ENCODE data around the gene BFAR.
"Not testable (repeated sequence)": the region's sequence is repeated elsewhere in the genome, so short reads cannot be mapped to it uniquely, and the experiment has no call there.

The BFAR gene

DNA sequence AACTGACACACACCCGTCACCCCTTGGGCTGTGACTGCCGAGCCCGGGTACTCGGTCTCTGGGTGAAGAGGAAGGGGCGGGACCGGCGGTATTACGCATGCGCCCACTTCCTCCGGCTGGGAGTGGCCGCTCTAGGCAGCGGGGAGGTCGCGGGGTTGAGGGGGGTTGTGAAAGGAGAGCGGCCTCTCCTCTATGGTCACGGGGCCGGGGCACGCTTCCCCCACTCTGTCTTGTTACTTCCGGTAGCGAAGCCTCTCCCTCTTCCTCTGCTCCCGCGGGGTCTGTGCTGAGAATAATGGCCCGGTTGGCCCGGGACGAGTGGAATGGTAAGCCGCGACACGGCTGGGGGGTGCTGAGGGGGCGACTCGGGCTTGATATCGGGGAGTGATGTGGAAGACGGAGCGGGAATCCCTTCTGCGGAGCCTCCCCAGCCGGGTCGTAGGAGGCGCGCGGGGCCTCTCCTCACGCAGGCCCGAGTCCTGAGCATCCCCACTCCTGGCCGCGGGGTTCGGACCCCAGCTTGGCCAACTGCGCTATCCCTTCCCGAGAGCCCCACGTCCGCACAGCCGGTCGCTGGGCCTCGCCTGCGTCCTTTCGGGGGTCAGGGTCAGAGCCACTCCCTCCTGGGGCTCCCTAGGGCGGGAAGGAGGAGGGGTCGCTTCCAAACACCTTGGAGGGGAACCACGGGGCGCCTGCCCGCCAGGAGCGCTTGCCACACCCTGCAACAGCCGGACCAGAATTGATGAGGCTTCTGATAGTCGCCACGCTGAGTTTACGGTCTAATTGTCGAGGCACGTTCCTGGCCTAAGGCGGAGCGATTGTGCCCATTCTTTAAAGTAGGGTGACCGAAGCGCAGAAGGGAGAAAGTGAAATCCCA lies at the start of gene BFAR:
Gene BFAR, plus strand, starts transcription at position 259 of the 877 bp plus-strand sequence. CDS start 11,396 bp downstream, outside the sequence.
- peak; percentile 88 to 91 for DNase-seq

DNA sequence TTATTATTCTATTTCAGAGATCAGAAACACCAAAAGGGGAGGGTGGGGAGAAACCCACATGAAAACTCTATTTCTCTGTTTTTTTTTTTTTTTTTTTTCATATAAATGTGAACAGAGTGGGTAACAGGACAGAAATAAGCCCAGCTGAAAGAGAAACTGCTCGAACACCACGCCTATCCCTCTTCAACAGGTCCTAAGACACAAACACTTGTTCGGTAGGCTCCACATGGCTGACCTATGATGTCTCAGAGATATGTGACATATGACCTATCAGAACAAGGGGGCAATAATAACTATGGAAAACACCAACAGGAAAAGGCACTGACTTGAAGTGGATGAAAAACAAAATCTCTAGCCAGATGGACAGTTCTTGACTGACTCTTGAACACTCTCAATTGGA lies 47.5 kb upstream of the BFAR start:
- no peak for DNase-seq

- DNase-seq, result no peak
These were observed 46.0 kb upstream of the BFAR start for GRCh38 chr16:14586637-14587305.

- DNase-seq, result peak; percentile 11 to 15
These were observed 32.6 kb upstream of the BFAR start for GRCh38 chr16:14600164-14600563.

- DNase-seq, result no peak
These were observed 30.2 kb upstream of the BFAR start for GRCh38 chr16:14602443-14602963.

GRCh38 chr16:14606102-14606501 lies 26.6 kb upstream of the BFAR start:
- DNase-seq, result no peak

GRCh38 chr16:14608111-14608566 lies 24.6 kb upstream of the BFAR start:
- DNase-seq, result no peak

GRCh38 chr16:14608604-14609003 lies 24.1 kb upstream of the BFAR start:
- no peak for DNase-seq

- DNase-seq, result no peak
These were observed 23.0 kb upstream of the BFAR start for GRCh38 chr16:14609716-14610115.

DNA sequence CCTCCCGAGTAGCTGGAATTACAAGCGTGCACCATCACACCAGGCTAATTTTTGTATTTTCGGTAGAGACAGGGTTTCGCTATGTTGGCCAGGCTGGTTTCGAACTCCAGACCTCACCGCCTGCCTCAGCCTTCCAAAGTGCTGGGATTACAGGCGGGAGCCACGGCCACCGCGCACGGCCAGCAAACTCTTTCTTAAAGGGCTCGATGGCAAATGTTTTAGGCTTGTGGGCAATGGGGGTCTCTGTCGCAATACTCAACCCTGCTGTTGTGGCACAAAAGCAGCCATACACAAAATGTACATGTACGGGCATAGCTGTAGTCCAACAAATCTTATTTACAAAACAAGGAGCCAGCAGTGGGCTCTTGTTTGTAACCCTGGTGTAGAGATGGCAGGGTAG lies 21.1 kb upstream of the BFAR start:
- DNase-seq, result no peak

GRCh38 chr16:14613991-14614390 lies 18.8 kb upstream of the BFAR start:
- DNase-seq, result no peak

DNA sequence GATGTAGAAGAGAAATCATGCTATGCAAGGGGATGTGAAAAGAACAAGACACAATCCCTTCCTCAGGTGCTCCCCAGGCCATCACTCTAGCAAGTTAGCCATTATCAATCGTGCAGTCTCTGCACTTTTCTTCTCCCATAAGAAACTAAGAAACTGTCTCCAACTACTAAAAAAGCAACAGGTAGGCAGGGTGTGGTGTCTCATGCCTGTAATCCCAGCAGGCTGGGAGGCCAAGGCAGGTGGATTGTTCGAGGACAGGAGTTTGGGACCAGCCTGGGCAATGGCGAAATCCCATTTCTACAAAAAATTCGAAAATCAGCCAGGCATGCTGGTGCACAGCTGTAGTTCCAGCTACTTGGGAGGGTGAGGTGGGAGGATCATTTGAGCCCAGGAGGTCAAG lies 16.5 kb upstream of the BFAR start:
- no peak for DNase-seq

DNA sequence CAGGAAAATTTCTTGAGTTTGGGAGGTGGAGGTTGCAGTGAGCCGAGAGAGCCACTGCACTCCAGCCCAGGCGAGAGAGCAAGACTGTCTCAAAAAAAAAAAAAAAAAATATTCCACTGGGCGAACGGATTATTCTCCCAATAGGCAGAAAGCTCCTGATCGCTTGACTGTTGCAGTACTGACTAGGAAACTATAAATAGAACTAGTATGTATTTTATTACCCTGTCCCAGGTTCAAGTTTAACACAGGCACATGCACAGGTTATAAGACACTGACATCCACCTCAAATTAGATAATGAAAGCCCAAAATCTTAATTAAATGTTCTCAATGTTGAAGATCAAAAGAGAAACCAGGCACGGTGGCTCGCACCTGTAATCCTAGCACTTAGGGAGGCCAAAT lies 14.2 kb upstream of the BFAR start:
- no peak for DNase-seq

DNA sequence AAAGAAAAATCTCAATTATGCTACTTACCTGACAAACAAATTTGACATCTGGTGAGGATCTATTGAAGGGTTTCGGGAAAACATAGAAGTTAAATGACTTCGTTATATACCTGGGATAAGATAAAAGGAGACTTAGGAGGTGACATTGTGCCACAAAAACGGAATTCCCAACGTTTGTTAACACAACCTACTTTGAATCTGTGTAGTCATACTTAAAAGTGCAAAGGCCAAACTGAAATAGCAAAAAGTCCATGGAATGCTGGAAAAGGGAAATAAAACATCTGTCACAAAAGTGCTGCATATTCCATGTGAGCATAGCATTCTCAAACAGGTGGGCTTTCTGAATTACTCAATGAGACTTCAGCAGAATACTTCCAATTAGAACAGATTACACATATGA lies 5.7 kb upstream of the BFAR start:
- no peak for DNase-seq

DNA sequence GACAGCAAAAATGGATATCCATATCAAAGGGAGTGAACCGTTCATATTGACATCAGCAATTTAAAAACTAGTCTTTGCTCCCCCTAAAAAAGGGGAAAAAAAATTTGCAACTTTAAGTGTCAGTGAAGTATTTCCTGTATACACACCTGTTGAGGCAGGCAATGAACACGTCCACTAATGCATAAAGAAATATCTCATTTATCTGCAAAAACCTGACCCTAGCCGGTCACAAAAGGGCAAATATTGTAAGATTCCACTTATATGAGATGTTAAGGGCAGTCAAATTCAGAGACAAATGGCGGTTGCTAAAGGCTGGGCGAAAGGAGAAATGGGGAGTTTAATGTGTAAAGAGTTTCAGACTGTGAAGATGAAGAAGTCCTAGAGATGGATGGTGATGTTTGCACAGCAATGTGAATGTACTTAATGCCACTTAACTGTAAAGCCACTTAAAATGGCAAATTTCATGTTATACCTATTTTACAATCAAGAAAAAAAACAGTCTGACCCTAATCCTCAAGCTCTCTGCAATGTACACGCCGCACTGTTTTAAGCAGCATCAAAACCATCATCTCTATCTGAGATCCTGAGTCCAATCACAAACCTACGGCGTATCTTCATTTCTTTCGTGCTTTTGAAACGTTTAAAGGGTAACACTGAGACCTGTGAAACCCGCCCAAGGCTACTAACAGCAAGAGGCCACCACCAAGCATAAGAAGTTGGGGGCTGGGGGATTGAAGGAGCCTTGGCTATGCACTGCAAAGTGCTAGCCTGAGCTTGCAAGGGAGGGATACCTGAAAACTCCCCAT lies 3.7 kb upstream of the BFAR start:
- DNase-seq, result no peak

- no peak for DNase-seq
These were observed 3.2 kb upstream of the BFAR start for GRCh38 chr16:14629612-14629918.

DNA sequence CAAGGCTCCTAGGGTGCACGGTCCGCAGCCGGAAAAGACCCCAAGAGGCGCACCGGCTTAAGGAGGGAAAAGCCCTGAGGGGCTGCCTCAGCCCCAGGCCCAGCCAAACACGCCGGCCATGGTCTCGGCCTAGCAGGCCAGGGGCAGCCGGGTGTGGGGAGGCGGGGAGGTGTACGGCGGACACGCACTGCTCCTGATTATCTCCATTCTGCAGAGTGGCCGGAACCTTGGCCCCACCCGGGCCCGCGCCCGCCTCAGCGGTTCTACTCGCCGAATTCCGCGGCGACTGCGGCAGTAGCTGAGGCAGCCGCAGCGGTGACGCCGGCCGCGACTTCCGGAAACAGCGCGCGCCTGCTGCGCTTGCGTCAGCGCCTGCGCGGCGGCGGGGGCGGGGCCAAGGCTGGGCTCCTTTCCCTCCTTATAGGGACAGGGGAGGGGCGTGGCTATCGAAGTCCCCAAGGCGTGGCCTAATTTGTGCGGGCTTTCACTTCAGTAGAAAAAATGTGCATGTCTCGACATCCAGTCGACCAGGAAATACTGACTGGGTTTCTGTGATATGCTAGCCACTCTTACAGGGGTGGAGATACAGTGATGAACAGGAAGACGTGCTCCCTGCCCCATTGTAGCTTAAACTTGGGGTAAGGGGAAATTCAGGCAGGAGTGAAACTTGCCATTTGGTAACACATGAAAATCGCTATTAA lies 2.7 kb upstream of the BFAR start, which contains the start of gene PARN:
Gene PARN, minus strand, starts transcription at position 342 of the 701 bp plus-strand sequence. Its CDS starts 135 bp downstream, at position 207.
- peak; percentile 91 to 94 for DNase-seq

GRCh38 chr16:14630620-14631330 lies 2.0 kb upstream of the BFAR start:
- DNase-seq, result not testable (repeated sequence)

DNA sequence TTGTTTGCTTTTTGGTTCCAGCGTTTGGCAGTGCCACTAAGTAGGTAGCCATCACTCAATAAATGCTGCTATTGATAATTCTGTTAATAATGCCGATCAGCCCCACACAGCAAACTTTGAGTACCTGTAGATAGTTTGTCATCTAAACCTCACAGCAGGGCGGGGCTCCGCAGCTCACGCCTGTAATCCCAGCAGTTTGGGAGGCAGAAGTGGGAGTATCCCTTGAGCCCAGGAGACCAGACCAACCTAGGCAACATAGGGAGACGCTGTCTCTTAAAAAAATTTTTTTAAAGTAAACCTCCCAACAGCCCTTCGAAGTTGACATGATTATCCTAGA lies 1.6 kb downstream of the BFAR start:
- DNase-seq, result no peak

DNA sequence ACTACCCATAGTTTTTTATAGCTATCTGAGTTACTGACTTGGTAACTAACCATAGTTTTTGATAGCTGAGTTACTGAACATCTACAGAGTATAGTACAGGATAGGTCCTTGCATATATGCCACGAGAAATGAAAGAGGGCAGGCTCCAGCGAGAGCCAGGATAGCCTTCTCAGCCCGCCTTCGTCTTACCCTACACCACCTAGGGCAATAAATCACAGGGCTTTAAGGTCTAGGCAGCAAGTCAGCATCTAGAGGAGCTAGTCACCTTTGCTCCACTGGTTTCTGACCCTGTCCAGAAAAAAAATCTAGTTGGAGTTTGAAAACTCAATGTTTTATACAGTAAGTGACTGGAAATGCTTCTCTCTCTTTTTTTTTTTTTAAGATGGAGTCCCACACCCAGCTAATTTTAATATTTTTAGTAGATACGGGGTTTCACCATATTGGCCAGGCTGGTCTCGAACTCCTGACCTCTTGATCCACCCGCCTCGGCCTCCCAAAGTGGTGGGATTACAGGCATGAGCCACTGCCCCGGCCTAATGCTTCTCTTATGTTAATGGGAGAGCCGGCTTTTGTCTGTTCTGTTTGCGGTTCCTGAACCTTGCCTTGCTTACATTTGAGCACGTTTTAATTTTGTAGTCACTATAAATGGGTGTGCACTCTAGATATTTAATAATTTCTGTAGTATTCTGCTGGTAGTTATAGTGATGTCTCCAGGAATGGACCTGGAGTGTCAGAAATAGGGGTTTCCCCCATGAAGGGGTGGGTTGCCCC lies 2.8 kb downstream of the BFAR start:
- no peak for DNase-seq

Measured in AML-193 (cell line).